Naive B cell (primary cell): ENCODE data around the gene SH3PXD2A. TPM values are rescaled to one million over a fixed set of nuclear protein-coding genes. Genes with fewer than 3 reads are reported as not detected.
A peak's percentile ranks its signal among the peaks of the same experiment; 100 is the strongest.

Experiments used
- ATAC-seq, 2 donors: fragments of 150-1000 bp; cut with Tn5 transposase; 2 replicates each; pipeline ENCODE4 v1.10.0; 2021; ENCODE audit warnings: low read depth in 2 of 2, mild to moderate bottlenecking in 2 of 2, moderate library complexity in 2 of 2
- DNase-seq: peaks from one replicate; pipeline ENCODE4 v3.0.0; 2022
- H3K27ac Mint-ChIP-seq, 6 donors: one replicate each; pipeline ENCODE4 v1.8.0; 2020 to 2022; ENCODE audit warnings: mild to moderate bottlenecking in 6 of 6, mixed read lengths in 6 of 6, moderate library complexity in 5 of 6, inconsistent platforms in 2 of 6
- H3K27me3 Mint-ChIP-seq, 3 donors: one replicate each; pipeline ENCODE4 v1.8.0; 2021 to 2022; ENCODE audit warnings: mixed read lengths in 3 of 3, mild to moderate bottlenecking in 1 of 3
- H3K36me3 Mint-ChIP-seq, 2 donors: one replicate each; pipeline ENCODE4 v1.8.0; 2020 to 2022; ENCODE audit warnings: mixed read lengths in 2 of 2, inconsistent platforms in 1 of 2, mild to moderate bottlenecking in 1 of 2
- H3K4me1 Mint-ChIP-seq, 3 donors: one replicate each; pipeline ENCODE4 v1.8.0; 2020 to 2022; ENCODE audit warnings: mixed read lengths in 3 of 3, inconsistent platforms in 1 of 3, mild to moderate bottlenecking in 1 of 3, moderate library complexity in 1 of 3
- H3K4me3 Mint-ChIP-seq, 8 donors: one replicate each; pipeline ENCODE4 v1.8.0; 2020 to 2022; ENCODE audit warnings: mild to moderate bottlenecking in 8 of 8, mixed read lengths in 8 of 8, moderate library complexity in 8 of 8, inconsistent platforms in 2 of 8
- H3K9me3 Mint-ChIP-seq, 7 donors: one replicate each; pipeline ENCODE4 v1.8.0; 2020 to 2022; ENCODE audit warnings: mixed read lengths in 7 of 7, mild to moderate bottlenecking in 5 of 7, inconsistent platforms in 2 of 7, moderate library complexity in 1 of 7
- polyA plus RNA-seq, 6 donors: library from polyadenylated mRNA; unstranded; fragments of 300-500 nt; fragmentation: Illumina TruSeq; gene quantifications; one replicate each; pipeline ENCODE4 v1.2.3, GENCODE V29; 2021; ENCODE audit warnings: low read depth in 6 of 6

SH3PXD2A gene
- polyA plus RNA-seq, 6 donors from 2014 or later: 0.47 to 1.4 (median 0.72) TPM; not detected in 1

GRCh38 chr10:103548581-103549348 is 306.6 kb downstream of the SH3PXD2A start:
- Mint-ChIP-seq H3K4me1 (peaks cover 0 to 5% (median 4%) of the 10 kb centered on the region in 3 donors), H3K27ac (no peak overlapping the region), H3K36me3 (no peaks in the 10 kb centered on the region), H3K27me3 (peaks cover 5 to 16% (median 12%) of the 10 kb centered on the region in 3 donors), H3K9me3 (no peaks in the 10 kb centered on the region), H3K4me3 (no peak overlapping the region)
- no peak for ATAC-seq
- DNase-seq: no peak

- peaks cover 5 to 19% (median 10%) of the 10 kb centered on the region in 3 donors for H3K27me3 Mint-ChIP-seq
- no peaks in the 10 kb centered on the region for H3K9me3 Mint-ChIP-seq
- no peak overlapping the region for H3K4me3 Mint-ChIP-seq
- ATAC-seq (peak in 1 of 2 donors; percentile 67), DNase-seq (no peak)
- H3K4me1 Mint-ChIP-seq: peaks cover 7 to 12% (median 11%) of the 10 kb centered on the region in 3 donors
- peak overlapping the region in 1 of 6 donors; percentile 13 for H3K27ac Mint-ChIP-seq
- no peaks in the 10 kb centered on the region for H3K36me3 Mint-ChIP-seq
Measured at GRCh38 chr10:103548006-103548405, 307.4 kb downstream of the SH3PXD2A start.

GRCh38 chr10:103547391-103547946 is 307.9 kb downstream of the SH3PXD2A start:
- H3K27ac Mint-ChIP-seq: peak overlapping the region in 1 of 6 donors; percentile 75

GRCh38 chr10:103546401-103546800 is 309.0 kb downstream of the SH3PXD2A start:
- DNase-seq: no peak
- Mint-ChIP-seq H3K27ac (no peak overlapping the region), H3K27me3 (peaks cover 6 to 9% (median 6%) of the 10 kb centered on the region in 3 donors), H3K36me3 (no peaks in the 10 kb centered on the region), H3K4me3 (no peak overlapping the region), H3K4me1 (peaks cover 13 to 18% (median 17%) of the 10 kb centered on the region in 3 donors), H3K9me3 (no peaks in the 10 kb centered on the region)
- ATAC-seq: no peak

More at GRCh38 chr10:103547391-103547946, 307.9 kb downstream of the SH3PXD2A start:
- Mint-ChIP-seq H3K27me3 (peaks cover 7 to 13% (median 10%) of the 10 kb centered on the region in 3 donors), H3K4me3 (no peak overlapping the region), H3K9me3 (no peaks in the 10 kb centered on the region), H3K36me3 (no peaks in the 10 kb centered on the region), H3K4me1 (peaks cover 12 to 17% (median 16%) of the 10 kb centered on the region in 3 donors)
- no peak for ATAC-seq
- no peak for DNase-seq

GRCh38 chr10:103545771-103546281 is 309.6 kb downstream of the SH3PXD2A start:
- H3K9me3 Mint-ChIP-seq: no peaks in the 10 kb centered on the region
- no peak for DNase-seq
- H3K36me3 Mint-ChIP-seq: no peaks in the 10 kb centered on the region
- no peak overlapping the region for H3K4me3 Mint-ChIP-seq
- no peak overlapping the region for H3K27ac Mint-ChIP-seq
- peaks cover 13 to 18% (median 17%) of the 10 kb centered on the region in 3 donors for H3K4me1 Mint-ChIP-seq
- no peak for ATAC-seq
- H3K27me3 Mint-ChIP-seq: peaks cover 6 to 15% (median 11%) of the 10 kb centered on the region in 3 donors

GRCh38 chr10:103545366-103545765 is 310.0 kb downstream of the SH3PXD2A start:
- DNase-seq (no peak), ATAC-seq (no peak)
- Mint-ChIP-seq H3K4me1 (peaks cover 13 to 18% (median 17%) of the 10 kb centered on the region in 3 donors), H3K27ac (no peak overlapping the region), H3K27me3 (peaks cover 6 to 20% (median 13%) of the 10 kb centered on the region in 3 donors), H3K9me3 (no peaks in the 10 kb centered on the region), H3K4me3 (no peak overlapping the region), H3K36me3 (no peaks in the 10 kb centered on the region)

- H3K9me3 Mint-ChIP-seq: no peaks in the 10 kb centered on the region
- ATAC-seq (no peak), DNase-seq (no peak)
- H3K4me3 Mint-ChIP-seq: peak overlapping the region in 1 of 8 donors; percentile 30
- H3K4me1 Mint-ChIP-seq: peaks cover 13 to 18% (median 17%) of the 10 kb centered on the region in 3 donors
- peak overlapping the region in 2 of 6 donors; percentile 58 to 64 for H3K27ac Mint-ChIP-seq
- peaks cover 7 to 23% (median 14%) of the 10 kb centered on the region in 3 donors for H3K27me3 Mint-ChIP-seq
- H3K36me3 Mint-ChIP-seq: no peaks in the 10 kb centered on the region
Measured at GRCh38 chr10:103544657-103545310, 310.6 kb downstream of the SH3PXD2A start.

Other genes starting within 250 kb of the SH3PXD2A start
- gene STN1, start 62.6 kb upstream of the SH3PXD2A start, polyA plus RNA-seq: 10 to 100 TPM; 28.6 to 39.0 (median 32.7) TPM
- 1 to 10 TPM; 2.3 to 6.8 (median 4.2) TPM for gene SLK, start 111.6 kb upstream of the SH3PXD2A start, polyA plus RNA-seq
- gene COL17A1, start 230.3 kb upstream of the SH3PXD2A start, polyA plus RNA-seq: not detected